Measurements from ENCODE around the gene MRTFA.

Gene MRTFA

DNA sequence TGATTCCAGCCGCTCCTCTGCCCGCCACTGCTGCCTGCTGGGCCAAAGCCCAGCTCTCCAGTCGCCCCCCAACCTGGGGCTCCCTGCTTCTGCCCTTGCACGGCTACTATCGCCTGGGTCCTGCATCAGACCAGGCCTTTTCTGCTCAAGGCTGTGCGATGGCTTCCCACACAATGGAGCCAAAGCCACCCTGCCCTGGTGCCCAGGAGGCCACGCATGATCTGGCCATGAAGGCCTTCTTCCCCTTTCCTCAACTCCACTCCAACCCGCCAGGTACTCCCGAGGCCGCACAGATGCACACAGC, 220.3 kb downstream of the MRTFA start:
- H3K4me1 ChIP-seq (ENCODE audit: control insufficient read depth, low read depth, low read length) = no peaks in the 10 kb centered on the region
- H3K4me3 ChIP-seq (ENCODE audit: low read length) = no peak overlapping the region
- no peak overlapping the region for H3K9ac ChIP-seq (ENCODE audit: low read length)
- no peak overlapping the region for H3K27ac ChIP-seq (ENCODE audit: low read length)
- no peaks in the 10 kb centered on the region for H3K9me3 ChIP-seq (ENCODE audit: control insufficient read depth, low read depth, low read length)
- peaks cover 26% of the 10 kb centered on the region for H3K36me3 ChIP-seq (ENCODE audit: control insufficient read depth, low read depth, low read length)
- H3K27me3 ChIP-seq (ENCODE audit: control insufficient read depth, insufficient read depth, low read length) = no peaks in the 10 kb centered on the region

- Histone ChIP-seq H3K27ac (ENCODE audit: low read length) (no peak overlapping the region), H3K9ac (ENCODE audit: low read length) (no peak overlapping the region), H3K4me3 (ENCODE audit: low read length) (no peak overlapping the region), H3K36me3 (ENCODE audit: control insufficient read depth, low read depth, low read length) (peaks cover 31% of the 10 kb centered on the region), H3K4me1 (ENCODE audit: control insufficient read depth, low read depth, low read length) (no peaks in the 10 kb centered on the region), H3K9me3 (ENCODE audit: control insufficient read depth, low read depth, low read length) (no peaks in the 10 kb centered on the region), H3K27me3 (ENCODE audit: control insufficient read depth, insufficient read depth, low read length) (no peaks in the 10 kb centered on the region)
Observed at GRCh38 chr22:40415531-40416266, 220.8 kb downstream of the MRTFA start.

DNA sequence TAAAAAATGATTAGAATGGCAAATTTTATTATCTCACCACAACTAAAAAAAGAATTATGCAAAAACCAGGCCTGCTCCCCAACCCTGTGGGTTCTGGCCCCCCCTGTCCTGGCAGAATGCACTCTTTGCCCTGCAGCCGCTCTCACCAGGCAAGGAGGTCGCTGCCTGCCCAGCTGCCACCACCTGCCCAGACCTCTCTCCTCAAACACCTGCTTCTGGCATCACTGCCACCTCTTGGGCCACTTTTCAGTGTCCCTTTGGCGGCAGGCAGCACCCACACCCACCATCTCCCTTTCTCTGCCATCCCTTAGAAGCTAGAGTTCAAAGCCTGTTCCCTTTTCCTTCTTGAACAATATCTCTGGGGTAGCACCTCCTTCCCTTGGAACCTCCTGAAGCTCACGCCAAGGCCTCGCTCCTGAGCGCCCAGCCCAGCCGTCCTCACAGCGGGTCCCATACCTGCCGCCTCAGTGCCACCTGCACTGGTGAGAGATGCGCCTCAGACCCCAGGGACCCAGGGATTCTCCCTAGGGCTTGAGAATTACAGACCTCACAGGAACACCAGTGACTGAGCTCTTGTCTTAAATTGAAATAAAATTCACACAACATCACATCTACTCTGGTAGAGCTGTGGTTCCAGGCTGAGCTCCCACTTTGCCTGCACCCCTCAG, 221.5 kb downstream of the MRTFA start:
- no peaks in the 10 kb centered on the region for H3K9me3 ChIP-seq (ENCODE audit: control insufficient read depth, low read depth, low read length)
- H3K27me3 ChIP-seq (ENCODE audit: control insufficient read depth, insufficient read depth, low read length) = no peaks in the 10 kb centered on the region
- no peak overlapping the region for H3K9ac ChIP-seq (ENCODE audit: low read length)
- peaks cover 30% of the 10 kb centered on the region for H3K36me3 ChIP-seq (ENCODE audit: control insufficient read depth, low read depth, low read length)
- no peak overlapping the region for H3K27ac ChIP-seq (ENCODE audit: low read length)
- no peaks in the 10 kb centered on the region for H3K4me1 ChIP-seq (ENCODE audit: control insufficient read depth, low read depth, low read length)
- no peak overlapping the region for H3K4me3 ChIP-seq (ENCODE audit: low read length)

DNA sequence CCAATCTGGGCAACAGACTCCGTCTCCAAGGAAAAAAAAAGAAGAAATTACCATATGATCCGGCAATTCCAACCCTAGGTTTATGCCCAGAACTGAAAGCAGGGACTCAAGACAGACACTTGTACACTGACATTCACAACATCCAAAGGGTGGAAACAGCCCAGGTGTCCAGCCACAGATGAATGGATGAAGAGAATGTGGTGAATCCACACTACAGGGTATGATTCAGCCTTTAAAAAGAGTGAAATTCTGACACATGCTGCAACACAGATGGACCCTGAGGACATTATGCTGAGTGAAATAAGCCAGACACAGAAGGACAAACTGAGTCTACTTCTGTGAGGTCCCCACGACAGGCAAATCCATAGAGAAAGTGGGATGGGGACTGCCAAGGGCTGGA, 222.2 kb downstream of the MRTFA start:
- H3K27ac ChIP-seq (ENCODE audit: low read length) = no peak overlapping the region
- peaks cover 30% of the 10 kb centered on the region for H3K36me3 ChIP-seq (ENCODE audit: control insufficient read depth, low read depth, low read length)
- no peaks in the 10 kb centered on the region for H3K27me3 ChIP-seq (ENCODE audit: control insufficient read depth, insufficient read depth, low read length)
- H3K9me3 ChIP-seq (ENCODE audit: control insufficient read depth, low read depth, low read length) = no peaks in the 10 kb centered on the region
- no peaks in the 10 kb centered on the region for H3K4me1 ChIP-seq (ENCODE audit: control insufficient read depth, low read depth, low read length)
- H3K4me3 ChIP-seq (ENCODE audit: low read length) = no peak overlapping the region
- H3K9ac ChIP-seq (ENCODE audit: low read length) = no peak overlapping the region

DNA sequence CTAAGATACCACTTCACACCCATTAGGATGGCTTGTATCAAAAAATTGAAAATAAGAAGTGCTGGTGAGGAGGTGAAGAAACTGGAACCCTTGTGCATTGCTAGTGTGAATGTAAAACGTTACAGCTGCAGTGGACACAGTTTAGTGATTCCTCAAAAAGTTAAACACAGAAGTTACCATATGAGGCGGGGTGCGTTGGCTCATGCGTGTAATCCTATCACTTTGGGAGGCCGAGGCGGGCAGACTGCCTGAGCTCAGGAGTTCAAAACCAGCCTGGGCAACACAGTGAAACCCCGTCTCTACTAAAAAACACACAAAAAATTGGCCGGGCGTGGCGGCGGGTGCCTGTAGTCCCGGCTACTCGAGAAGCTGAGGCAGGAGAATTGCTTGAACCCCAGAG, 222.6 kb downstream of the MRTFA start:
- H3K4me1 ChIP-seq (ENCODE audit: control insufficient read depth, low read depth, low read length) = no peaks in the 10 kb centered on the region
- no peak overlapping the region for H3K27ac ChIP-seq (ENCODE audit: low read length)
- no peaks in the 10 kb centered on the region for H3K9me3 ChIP-seq (ENCODE audit: control insufficient read depth, low read depth, low read length)
- H3K27me3 ChIP-seq (ENCODE audit: control insufficient read depth, insufficient read depth, low read length) = no peaks in the 10 kb centered on the region
- no peak overlapping the region for H3K9ac ChIP-seq (ENCODE audit: low read length)
- H3K36me3 ChIP-seq (ENCODE audit: control insufficient read depth, low read depth, low read length) = peaks cover 34% of the 10 kb centered on the region
- no peak overlapping the region for H3K4me3 ChIP-seq (ENCODE audit: low read length)

GRCh38 chr22:40412441-40412840, 224.1 kb downstream of the MRTFA start:
- Histone ChIP-seq H3K4me3 (ENCODE audit: low read length) (no peak overlapping the region), H3K27me3 (ENCODE audit: control insufficient read depth, insufficient read depth, low read length) (no peaks in the 10 kb centered on the region), H3K36me3 (ENCODE audit: control insufficient read depth, low read depth, low read length) (peaks cover 36% of the 10 kb centered on the region)

GRCh38 chr22:40411506-40411861, 225.0 kb downstream of the MRTFA start:
- Histone ChIP-seq H3K4me1 (ENCODE audit: control insufficient read depth, low read depth, low read length) (no peaks in the 10 kb centered on the region), H3K36me3 (ENCODE audit: control insufficient read depth, low read depth, low read length) (peaks cover 41% of the 10 kb centered on the region), H3K27ac (ENCODE audit: low read length) (no peak overlapping the region), H3K27me3 (ENCODE audit: control insufficient read depth, insufficient read depth, low read length) (no peaks in the 10 kb centered on the region), H3K9me3 (ENCODE audit: control insufficient read depth, low read depth, low read length) (no peaks in the 10 kb centered on the region), H3K9ac (ENCODE audit: low read length) (no peak overlapping the region), H3K4me3 (ENCODE audit: low read length) (no peak overlapping the region)

More at GRCh38 chr22:40412441-40412840, 224.1 kb downstream of the MRTFA start:
- no peaks in the 10 kb centered on the region for H3K9me3 ChIP-seq (ENCODE audit: control insufficient read depth, low read depth, low read length)
- H3K9ac ChIP-seq (ENCODE audit: low read length) = no peak overlapping the region
- H3K27ac ChIP-seq (ENCODE audit: low read length) = no peak overlapping the region
- H3K4me1 ChIP-seq (ENCODE audit: control insufficient read depth, low read depth, low read length) = no peaks in the 10 kb centered on the region

GRCh38 chr22:40410731-40411505, 225.6 kb downstream of the MRTFA start:
- Histone ChIP-seq H3K4me1 (ENCODE audit: control insufficient read depth, low read depth, low read length) (no peaks in the 10 kb centered on the region), H3K36me3 (ENCODE audit: control insufficient read depth, low read depth, low read length) (peaks cover 46% of the 10 kb centered on the region)

GRCh38 chr22:40410272-40410671, 226.2 kb downstream of the MRTFA start:
- H3K27ac ChIP-seq (ENCODE audit: low read length) = no peak overlapping the region
- peaks cover 48% of the 10 kb centered on the region for H3K36me3 ChIP-seq (ENCODE audit: control insufficient read depth, low read depth, low read length)
- H3K4me1 ChIP-seq (ENCODE audit: control insufficient read depth, low read depth, low read length) = no peaks in the 10 kb centered on the region

More at GRCh38 chr22:40410731-40411505, 225.6 kb downstream of the MRTFA start:
- H3K27me3 ChIP-seq (ENCODE audit: control insufficient read depth, insufficient read depth, low read length) = no peaks in the 10 kb centered on the region
- no peak overlapping the region for H3K9ac ChIP-seq (ENCODE audit: low read length)
- no peaks in the 10 kb centered on the region for H3K9me3 ChIP-seq (ENCODE audit: control insufficient read depth, low read depth, low read length)
- H3K4me3 ChIP-seq (ENCODE audit: low read length) = no peak overlapping the region
- no peak overlapping the region for H3K27ac ChIP-seq (ENCODE audit: low read length)

DNA sequence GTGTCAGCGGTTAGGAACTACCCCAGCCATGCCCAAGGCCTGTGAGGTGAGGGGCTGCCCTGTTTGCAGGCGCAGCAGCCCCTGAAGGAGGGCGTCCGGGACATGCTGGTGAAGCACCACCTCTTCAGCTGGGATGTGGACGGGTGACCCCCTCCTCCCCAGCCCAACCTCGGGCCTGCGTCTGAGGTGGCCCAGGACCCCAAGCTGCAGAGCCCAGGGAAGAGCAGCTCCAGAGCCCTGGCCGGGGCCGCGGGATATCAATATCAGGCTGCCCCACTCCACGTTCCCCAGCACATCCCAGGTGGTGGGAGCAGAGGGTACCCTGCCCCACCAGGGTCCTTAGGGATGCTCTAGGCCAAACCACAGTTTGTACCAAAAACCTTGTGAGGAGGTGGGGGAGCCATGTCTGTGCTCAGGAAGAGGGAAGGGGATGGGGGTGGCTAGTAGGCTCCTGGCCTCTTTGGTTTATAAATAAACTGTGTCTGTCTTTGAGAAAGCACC, 226.9 kb downstream of the MRTFA start:
- Histone ChIP-seq H3K9me3 (ENCODE audit: control insufficient read depth, low read depth, low read length) (no peaks in the 10 kb centered on the region), H3K4me3 (ENCODE audit: low read length) (no peak overlapping the region), H3K9ac (ENCODE audit: low read length) (no peak overlapping the region), H3K27me3 (ENCODE audit: control insufficient read depth, insufficient read depth, low read length) (no peaks in the 10 kb centered on the region), H3K27ac (ENCODE audit: low read length) (no peak overlapping the region), H3K4me1 (ENCODE audit: control insufficient read depth, low read depth, low read length) (no peaks in the 10 kb centered on the region), H3K36me3 (ENCODE audit: control insufficient read depth, low read depth, low read length) (peaks cover 48% of the 10 kb centered on the region)

More at GRCh38 chr22:40410272-40410671, 226.2 kb downstream of the MRTFA start:
- Histone ChIP-seq H3K27me3 (ENCODE audit: control insufficient read depth, insufficient read depth, low read length) (no peaks in the 10 kb centered on the region), H3K9me3 (ENCODE audit: control insufficient read depth, low read depth, low read length) (no peaks in the 10 kb centered on the region), H3K4me3 (ENCODE audit: low read length) (no peak overlapping the region), H3K9ac (ENCODE audit: low read length) (no peak overlapping the region)

DNA sequence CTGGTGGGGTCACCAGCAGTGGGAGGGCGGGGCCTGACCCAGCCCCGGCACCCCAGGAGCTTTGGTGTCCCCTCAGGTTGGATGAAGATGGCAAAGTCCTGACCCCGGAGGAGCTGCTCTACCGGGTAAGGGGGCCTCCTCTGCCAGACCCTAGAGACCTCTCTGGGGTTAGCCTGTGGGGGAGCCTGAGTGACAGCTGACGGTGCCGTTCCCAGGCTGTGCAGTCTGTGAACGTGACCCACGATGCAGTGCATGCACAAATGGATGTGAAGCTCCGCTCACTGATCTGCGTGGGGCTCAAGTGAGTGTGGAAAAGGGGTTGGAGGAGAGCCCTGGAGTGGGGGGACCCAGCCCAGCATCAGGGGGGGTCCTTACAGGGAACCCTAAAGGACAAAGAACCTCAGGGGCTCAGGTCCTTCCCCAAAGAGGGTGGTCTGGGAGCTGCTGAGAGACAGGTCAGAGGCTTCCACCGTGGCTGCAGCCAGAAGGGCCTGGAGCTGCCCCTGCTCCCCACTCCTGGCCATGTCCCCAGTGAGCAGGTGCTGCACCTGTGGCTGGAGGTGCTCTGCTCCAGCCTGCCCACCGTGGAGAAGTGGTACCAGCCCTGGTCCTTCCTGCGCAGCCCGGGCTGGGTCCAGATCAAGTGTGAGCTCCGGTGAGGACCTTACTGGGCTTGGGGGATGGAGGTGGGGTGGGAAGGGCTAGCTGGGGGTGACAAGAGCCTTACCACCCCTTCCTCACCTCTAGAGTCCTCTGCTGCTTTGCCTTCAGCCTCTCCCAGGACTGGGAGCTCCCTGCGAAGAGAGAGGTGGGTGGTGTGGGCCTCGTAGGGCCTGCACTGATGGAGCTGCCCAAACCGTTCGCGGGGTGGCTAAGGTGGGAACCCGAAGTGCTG, 227.6 kb downstream of the MRTFA start:
- Histone ChIP-seq H3K36me3 (ENCODE audit: control insufficient read depth, low read depth, low read length) (peaks cover 51% of the 10 kb centered on the region), H3K4me1 (ENCODE audit: control insufficient read depth, low read depth, low read length) (no peaks in the 10 kb centered on the region), H3K27me3 (ENCODE audit: control insufficient read depth, insufficient read depth, low read length) (no peaks in the 10 kb centered on the region), H3K9ac (ENCODE audit: low read length) (no peak overlapping the region), H3K9me3 (ENCODE audit: control insufficient read depth, low read depth, low read length) (no peaks in the 10 kb centered on the region), H3K27ac (ENCODE audit: low read length) (no peak overlapping the region), H3K4me3 (ENCODE audit: low read length) (no peak overlapping the region)
